HepG2 (cell line): Measurements from ENCODE around the gene ZNF821. TPM values are rescaled to one million over a fixed set of nuclear protein-coding genes. Genes with fewer than 3 reads are reported as not detected.
A peak's percentile ranks its signal among the peaks of the same experiment; 100 is the strongest.

Experiments used
- ASH2L ChIP-seq: fragments of 300-600, 200-600 bp; sonication (generic); IDR thresholded peaks from 2 replicates; pipeline ENCODE4 v1.7.0; 2017; ENCODE audit warnings: low read depth, mild to moderate bottlenecking, moderate library complexity, mixed read lengths, low read length; ENCODE audit not compliant: insufficient read length
- ATF7-NPFF ChIP-seq: sonication (generic); formaldehyde crosslinking; IDR thresholded peaks from 2 replicates; pipeline ENCODE4 v1.8.1; 2023; ENCODE audit warnings: mild to moderate bottlenecking, low read depth, missing genetic modification reagents, moderate library complexity
- BCL6 ChIP-seq: IDR thresholded peaks from 2 replicates; pipeline ENCODE4 v1.6.1; 2016; ENCODE audit warnings: missing genetic modification reagents, missing compliant biosample characterization
- CAMTA2 ChIP-seq: sonication (generic); formaldehyde crosslinking; IDR thresholded peaks from 2 replicates; pipeline ENCODE4 v1.4.0; 2020; ENCODE audit warnings: mild to moderate bottlenecking, missing genetic modification reagents, borderline replicate concordance
- GABPA ChIP-seq, 2 experiments: IDR thresholded peaks; 2 replicates each; pipeline ENCODE4 v1.6.1; 2011 to 2016; ENCODE audit warnings: low read depth in 2 of 2, low read length in 1 of 2, missing biosample characterization in 1 of 2, missing genetic modification characterization in 1 of 2
- GTF2F1 ChIP-seq: fragments of 150-350 bp; IDR thresholded peaks from 2 replicates; pipeline ENCODE4 v1.6.1; 2014; ENCODE audit warnings: low read length
- JUN ChIP-seq: sonication (generic); formaldehyde crosslinking; IDR thresholded peaks from 2 replicates; pipeline ENCODE4 v1.4.0; 2020; ENCODE audit warnings: mild to moderate bottlenecking, missing genetic modification reagents
- MIER3 ChIP-seq: IDR thresholded peaks from 2 replicates; pipeline ENCODE4 v1.6.1; 2016; ENCODE audit warnings: missing compliant biosample characterization, borderline replicate concordance
- MTF2 ChIP-seq: sonication (generic); formaldehyde crosslinking; IDR thresholded peaks from 2 replicates; pipeline ENCODE4 v1.5.0; 2020; ENCODE audit warnings: missing genetic modification reagents, borderline replicate concordance
- RFX5 ChIP-seq: IDR thresholded peaks from 2 replicates; pipeline ENCODE4 v1.6.1; 2011; ENCODE audit warnings: low read depth, low read length, improper control_type of control experiment
- RFXANK ChIP-seq: IDR thresholded peaks from 2 replicates; pipeline ENCODE4 v1.6.1; 2016
- SALL2 ChIP-seq: sonication (generic); formaldehyde crosslinking; IDR thresholded peaks from 2 replicates; pipeline ENCODE4 v1.8.1; 2023; ENCODE audit warnings: mild to moderate bottlenecking, missing genetic modification reagents, inconsistent platforms
- ZBTB7A ChIP-seq: sonication (generic); formaldehyde crosslinking; IDR thresholded peaks from 2 replicates; pipeline ENCODE4 v1.8.0; 2022; ENCODE audit warnings: mild to moderate bottlenecking, missing genetic modification reagents
- ZMYM2 ChIP-seq: sonication (generic); formaldehyde crosslinking; IDR thresholded peaks from 2 replicates; pipeline ENCODE4 v1.8.0; 2022; ENCODE audit warnings: mild to moderate bottlenecking, missing genetic modification reagents
- ZNF441 ChIP-seq: sonication (generic); formaldehyde crosslinking; IDR thresholded peaks from 2 replicates; pipeline ENCODE4 v1.7.0; 2021; ENCODE audit warnings: missing genetic modification reagents, borderline replicate concordance
- ZNF501 ChIP-seq: sonication (generic); formaldehyde crosslinking; IDR thresholded peaks from 2 replicates; pipeline ENCODE4 v1.5.1; 2020; ENCODE audit warnings: mild to moderate bottlenecking, moderate library complexity, missing genetic modification reagents
- ZNF556 ChIP-seq: sonication (generic); formaldehyde crosslinking; IDR thresholded peaks from 2 replicates; pipeline ENCODE4 v1.4.0; 2020; ENCODE audit warnings: mild to moderate bottlenecking, missing genetic modification reagents, borderline replicate concordance
- ZNF672 ChIP-seq: sonication (generic); formaldehyde crosslinking; IDR thresholded peaks from 2 replicates; pipeline ENCODE4 v1.8.1; 2022; ENCODE audit warnings: missing genetic modification reagents
- ZNF678 ChIP-seq: sonication (generic); formaldehyde crosslinking; IDR thresholded peaks from 2 replicates; pipeline ENCODE4 v1.4.0; 2020; ENCODE audit warnings: mild to moderate bottlenecking, missing genetic modification reagents
- ZNF792 ChIP-seq: IDR thresholded peaks from 2 replicates; pipeline ENCODE4 v1.6.1; 2016
- polyA plus RNA-seq, 8 experiments: library from polyadenylated mRNA; depleted of rRNA in 3 of 8; stranded (reverse) in 7 of 8; unstranded in 1 of 8; fragments of >200 nt; fragmentation: Illumina TruSeq in 4 of 8; extraction: Trizol in 4 of 8; gene quantifications; 2 replicates each; pipeline versions ENCODE4 v1.2.1 to v1.2.3, GENCODE V29; 2011 to 2016; ENCODE audit warnings: low read depth in 4 of 8, missing spikeins in 1 of 8, mixed read lengths in 1 of 8; ENCODE audit not compliant: insufficient read depth in 1 of 8
- total RNA-seq, 5 experiments: library from RNA; depleted of rRNA; stranded (reverse); fragments of >200 nt; fragmentation: Illumina TruSeq; extraction: Trizol; gene quantifications; 2 replicates each; pipeline ENCODE4 v1.2.3, GENCODE V29; 2016; ENCODE audit warnings: low read depth in 1 of 5
- TF ChIP-seq, protein P1 (sequence below): sonication (generic); formaldehyde crosslinking; IDR thresholded peaks from 2 replicates; pipeline ENCODE4 v1.5.0; 2020; ENCODE audit warnings: mild to moderate bottlenecking, missing genetic modification reagents, moderate library complexity
- TF ChIP-seq, protein P2 (sequence below): sonication (generic); formaldehyde crosslinking; IDR thresholded peaks from 2 replicates; pipeline ENCODE4 v1.4.0; 2020; ENCODE audit warnings: missing genetic modification reagents
- TF ChIP-seq, protein P3 (sequence below): sonication (generic); formaldehyde crosslinking; IDR thresholded peaks from 2 replicates; pipeline ENCODE4 v1.8.0; 2022; ENCODE audit warnings: missing genetic modification reagents, mild to moderate bottlenecking, inconsistent platforms, borderline replicate concordance

Gene ZNF821
- total and polyA plus RNA-seq, 2 of the 13 experiments (the other 11 are each of a cell fraction or from before 2014, with no cell fraction given) = 7.0 to 9.1 TPM

DNA sequence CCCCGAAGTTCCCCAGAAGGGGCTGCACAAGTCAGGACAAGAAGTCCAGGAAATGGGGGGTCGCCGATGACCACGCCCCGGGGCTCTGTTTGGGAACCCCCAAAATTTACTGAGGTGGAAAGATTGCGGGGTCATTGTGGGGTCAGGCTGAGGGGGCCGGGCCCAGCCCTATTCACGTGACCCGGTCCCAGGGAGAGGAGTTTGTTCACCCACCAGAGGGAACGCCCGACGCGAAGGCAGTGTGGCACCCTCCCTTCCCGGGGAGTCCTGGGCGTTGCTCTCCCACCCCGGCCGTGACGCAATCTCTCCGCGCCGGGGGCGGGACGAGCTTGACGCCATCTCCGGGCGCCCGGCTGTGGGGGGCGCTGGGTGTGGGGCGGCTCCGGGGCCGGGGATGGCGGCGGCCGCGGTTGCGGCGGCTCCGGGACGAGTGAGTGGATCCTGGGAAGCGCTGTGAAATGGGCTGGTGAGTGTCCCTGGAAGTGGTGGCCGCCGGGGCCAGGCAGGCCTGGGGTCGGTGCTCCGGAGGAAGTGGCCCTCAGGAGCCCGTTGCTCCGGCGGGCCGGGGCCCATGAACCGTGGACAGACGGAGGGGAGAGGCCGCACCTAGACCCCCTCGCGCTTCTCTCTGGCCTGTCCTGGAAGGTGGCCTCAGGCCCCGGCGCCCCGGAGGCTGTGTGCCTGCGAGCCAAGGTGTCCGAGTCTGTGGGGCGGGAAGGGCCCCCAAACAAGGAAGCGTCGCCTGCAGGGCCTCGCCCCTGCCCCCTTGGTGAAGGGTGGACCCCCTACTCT, 38.1 kb downstream of the ZNF821 start, which contains the start of gene ATXN1L (continued):
- TF ChIP-seq, protein P1, sequence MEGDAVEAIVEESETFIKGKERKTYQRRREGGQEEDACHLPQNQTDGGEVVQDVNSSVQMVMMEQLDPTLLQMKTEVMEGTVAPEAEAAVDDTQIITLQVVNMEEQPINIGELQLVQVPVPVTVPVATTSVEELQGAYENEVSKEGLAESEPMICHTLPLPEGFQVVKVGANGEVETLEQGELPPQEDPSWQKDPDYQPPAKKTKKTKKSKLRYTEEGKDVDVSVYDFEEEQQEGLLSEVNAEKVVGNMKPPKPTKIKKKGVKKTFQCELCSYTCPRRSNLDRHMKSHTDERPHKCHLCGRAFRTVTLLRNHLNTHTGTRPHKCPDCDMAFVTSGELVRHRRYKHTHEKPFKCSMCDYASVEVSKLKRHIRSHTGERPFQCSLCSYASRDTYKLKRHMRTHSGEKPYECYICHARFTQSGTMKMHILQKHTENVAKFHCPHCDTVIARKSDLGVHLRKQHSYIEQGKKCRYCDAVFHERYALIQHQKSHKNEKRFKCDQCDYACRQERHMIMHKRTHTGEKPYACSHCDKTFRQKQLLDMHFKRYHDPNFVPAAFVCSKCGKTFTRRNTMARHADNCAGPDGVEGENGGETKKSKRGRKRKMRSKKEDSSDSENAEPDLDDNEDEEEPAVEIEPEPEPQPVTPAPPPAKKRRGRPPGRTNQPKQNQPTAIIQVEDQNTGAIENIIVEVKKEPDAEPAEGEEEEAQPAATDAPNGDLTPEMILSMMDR (CRISPR knock-in tag) = peak; percentile 19; the same call in 1 of the 2 replicates
- TF ChIP-seq ZNF672 (CRISPR knock-in tag) (no peak), ATF7-NPFF (CRISPR knock-in tag) (peak; percentile 71), ASH2L (peak; percentile 96), GABPA (IDR thresholded peaks at IDR 0.05; ENCODE audit: low read depth, low read length) (peak; percentile 69), GABPA (CRISPR knock-in tag; IDR thresholded peaks at IDR 0.05; ENCODE audit: low read depth) (peak; percentile 85), MTF2 (no peak), ZMYM2 (CRISPR knock-in tag) (no peak), MIER3 (CRISPR knock-in tag) (peak; percentile 65; the same call in 1 of the 2 replicates), ZNF501 (CRISPR knock-in tag) (peak; percentile 89), ZBTB7A (CRISPR knock-in tag) (no peak), RFX5 (peak; percentile 67), JUN (no peak), ZNF556 (CRISPR knock-in tag) (peak; percentile 74; the same call in 1 of the 2 replicates), ZNF792 (CRISPR knock-in tag) (peak; percentile 74; the same call in 1 of the 2 replicates), GTF2F1 (peak; percentile 33; the same call in 1 of the 2 replicates), ZNF678 (CRISPR knock-in tag) (0 out of 2 replicates have a peak, but pooled peaks have one; percentile 62), RFXANK (peak; percentile 77), SALL2 (CRISPR knock-in tag) (peak; percentile 94), CAMTA2 (CRISPR knock-in tag) (0 out of 2 replicates have a peak, but pooled peaks have one; percentile 38), BCL6 (CRISPR knock-in tag) (peak; percentile 65; the same call in 1 of the 2 replicates), ZNF441 (CRISPR knock-in tag) (no peak)
- TF ChIP-seq, protein P2, sequence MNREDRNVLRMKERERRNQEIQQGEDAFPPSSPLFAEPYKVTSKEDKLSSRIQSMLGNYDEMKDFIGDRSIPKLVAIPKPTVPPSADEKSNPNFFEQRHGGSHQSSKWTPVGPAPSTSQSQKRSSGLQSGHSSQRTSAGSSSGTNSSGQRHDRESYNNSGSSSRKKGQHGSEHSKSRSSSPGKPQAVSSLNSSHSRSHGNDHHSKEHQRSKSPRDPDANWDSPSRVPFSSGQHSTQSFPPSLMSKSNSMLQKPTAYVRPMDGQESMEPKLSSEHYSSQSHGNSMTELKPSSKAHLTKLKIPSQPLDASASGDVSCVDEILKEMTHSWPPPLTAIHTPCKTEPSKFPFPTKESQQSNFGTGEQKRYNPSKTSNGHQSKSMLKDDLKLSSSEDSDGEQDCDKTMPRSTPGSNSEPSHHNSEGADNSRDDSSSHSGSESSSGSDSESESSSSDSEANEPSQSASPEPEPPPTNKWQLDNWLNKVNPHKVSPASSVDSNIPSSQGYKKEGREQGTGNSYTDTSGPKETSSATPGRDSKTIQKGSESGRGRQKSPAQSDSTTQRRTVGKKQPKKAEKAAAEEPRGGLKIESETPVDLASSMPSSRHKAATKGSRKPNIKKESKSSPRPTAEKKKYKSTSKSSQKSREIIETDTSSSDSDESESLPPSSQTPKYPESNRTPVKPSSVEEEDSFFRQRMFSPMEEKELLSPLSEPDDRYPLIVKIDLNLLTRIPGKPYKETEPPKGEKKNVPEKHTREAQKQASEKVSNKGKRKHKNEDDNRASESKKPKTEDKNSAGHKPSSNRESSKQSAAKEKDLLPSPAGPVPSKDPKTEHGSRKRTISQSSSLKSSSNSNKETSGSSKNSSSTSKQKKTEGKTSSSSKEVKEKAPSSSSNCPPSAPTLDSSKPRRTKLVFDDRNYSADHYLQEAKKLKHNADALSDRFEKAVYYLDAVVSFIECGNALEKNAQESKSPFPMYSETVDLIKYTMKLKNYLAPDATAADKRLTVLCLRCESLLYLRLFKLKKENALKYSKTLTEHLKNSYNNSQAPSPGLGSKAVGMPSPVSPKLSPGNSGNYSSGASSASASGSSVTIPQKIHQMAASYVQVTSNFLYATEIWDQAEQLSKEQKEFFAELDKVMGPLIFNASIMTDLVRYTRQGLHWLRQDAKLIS (CRISPR knock-in tag) = no peak; the same call in 1 of the 2 replicates
- TF ChIP-seq, protein P3, sequence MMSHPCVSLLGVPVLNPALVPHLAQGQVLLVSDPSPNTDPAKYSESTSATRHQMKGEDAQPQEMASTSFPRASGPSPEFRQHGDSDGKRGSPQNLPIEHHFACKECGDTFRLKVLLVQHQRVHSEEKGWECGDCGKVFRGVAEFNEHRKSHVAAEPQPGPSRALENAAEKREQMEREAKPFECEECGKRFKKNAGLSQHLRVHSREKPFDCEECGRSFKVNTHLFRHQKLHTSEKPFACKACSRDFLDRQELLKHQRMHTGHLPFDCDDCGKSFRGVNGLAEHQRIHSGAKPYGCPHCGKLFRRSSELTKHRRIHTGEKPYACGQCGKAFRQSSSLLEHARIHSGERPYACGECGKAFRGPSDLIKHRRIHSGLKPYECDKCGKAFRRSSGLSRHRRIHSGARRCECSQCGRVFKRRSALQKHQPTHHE = peak; percentile 89; the same call in 1 of the 2 replicates
